ENCODE results near the gene FHOD1. TPM values are rescaled to one million over a fixed set of nuclear protein-coding genes. Genes with fewer than 3 reads are reported as not detected.
A peak's percentile ranks its signal among the peaks of the same experiment; 100 is the strongest.

The FHOD1 gene
- total and polyA plus RNA-seq, 2 of the 13 experiments (the other 11 are each of a cell fraction or from before 2014, with no cell fraction given): 20.0 to 20.8 TPM

GRCh38 chr16:67277999-67278772, 30.9 kb upstream of the FHOD1 start (continued):
- no peak for TF ChIP-seq ZBTB26 (CRISPR knock-in tag; IDR thresholded peaks at IDR 0.05; ENCODE audit: borderline replicate concordance)
- TF ChIP-seq SIX1 (CRISPR knock-in tag; IDR thresholded peaks at IDR 0.05; ENCODE audit: borderline replicate concordance): no peak
- no peak for TF ChIP-seq POLR2AphosphoS2 (IDR thresholded peaks at IDR 0.05; ENCODE audit: low read depth, low read length)
- no peak for TF ChIP-seq USF2 (IDR thresholded peaks at IDR 0.05; ENCODE audit: low read depth, low read length)
- TF ChIP-seq USF2 (CRISPR knock-in tag; IDR thresholded peaks at IDR 0.05; ENCODE audit: borderline replicate concordance): peak; percentile 55; the same call in 1 of the 2 replicates
- TF ChIP-seq ZNF607 (CRISPR knock-in tag; IDR thresholded peaks at IDR 0.05; ENCODE audit: borderline replicate concordance): no peak
- TF ChIP-seq SIN3B (IDR thresholded peaks at IDR 0.05; ENCODE audit: low read length): no peak
- no peak for TF ChIP-seq MXD3 (CRISPR knock-in tag; IDR thresholded peaks at IDR 0.05)
- TF ChIP-seq NFYB (CRISPR knock-in tag; IDR thresholded peaks at IDR 0.05): no peak
- no peak for TF ChIP-seq MLLT10 (CRISPR knock-in tag; IDR thresholded peaks at IDR 0.05)
- TF ChIP-seq ZBTB8A (CRISPR knock-in tag; IDR thresholded peaks at IDR 0.05; ENCODE audit: borderline replicate concordance, low read depth): no peak
- TF ChIP-seq ATRX (CRISPR knock-in tag; IDR thresholded peaks at IDR 0.05; ENCODE audit: borderline replicate concordance): no peak
- TF ChIP-seq GLMP (CRISPR knock-in tag; IDR thresholded peaks at IDR 0.05; ENCODE audit: borderline replicate concordance): no peak
- TF ChIP-seq ZMAT3 (CRISPR knock-in tag; conservative IDR thresholded peaks at IDR 0.05): no peak; the same call in 1 of the 2 replicates
- no peak for TF ChIP-seq PHF21A (CRISPR knock-in tag; IDR thresholded peaks at IDR 0.05)
- no peak for TF ChIP-seq ZMYM4 (CRISPR knock-in tag; IDR thresholded peaks at IDR 0.05)
- TF ChIP-seq ZMYM3 (CRISPR knock-in tag; IDR thresholded peaks at IDR 0.05): 0 out of 2 replicates have a peak, but pooled peaks have one; percentile 9
- TF ChIP-seq HNRNPL (IDR thresholded peaks at IDR 0.05; ENCODE audit: low read depth, low read length): no peak
- no peak for TF ChIP-seq ZNF501 (CRISPR knock-in tag; IDR thresholded peaks at IDR 0.05)
- no peak for TF ChIP-seq ZNF260 (CRISPR knock-in tag; IDR thresholded peaks at IDR 0.05; ENCODE audit: borderline replicate concordance, low read depth)
